Gastroesophageal sphincter (tissue), 3 donors: ENCODE measurements around the gene OR10G3.

Experiments used
- CTCF ChIP-seq, 4 experiments: fragments of 200-600 bp in 2 of 4; fragments of 450-650 bp in 2 of 4; sonication (generic) in 1 of 4; IDR thresholded peaks; one replicate each; pipeline ENCODE4 v1.5.1; 2017 to 2019; ENCODE audit warnings: antibody characterized with exemption in 4 of 4, mild to moderate bottlenecking in 2 of 4, moderate library complexity in 2 of 4
- EP300 ChIP-seq: sonication (generic); formaldehyde crosslinking; IDR thresholded peaks from one replicate; pipeline ENCODE4 v1.6.1; 2017; ENCODE audit warnings: antibody characterized with exemption, mild to moderate bottlenecking
- POLR2A ChIP-seq, 2 donors: fragments of 450-650 bp; IDR thresholded peaks; one replicate each; pipeline ENCODE4 v1.6.1; 2017; ENCODE audit warnings: antibody characterized with exemption in 2 of 2, mild to moderate bottlenecking in 2 of 2, moderate library complexity in 1 of 2
- POLR2AphosphoS5 ChIP-seq: sonication (generic); formaldehyde crosslinking; IDR thresholded peaks from one replicate; pipeline ENCODE4 v1.6.1; 2017; ENCODE audit warnings: antibody characterized with exemption

DNA sequence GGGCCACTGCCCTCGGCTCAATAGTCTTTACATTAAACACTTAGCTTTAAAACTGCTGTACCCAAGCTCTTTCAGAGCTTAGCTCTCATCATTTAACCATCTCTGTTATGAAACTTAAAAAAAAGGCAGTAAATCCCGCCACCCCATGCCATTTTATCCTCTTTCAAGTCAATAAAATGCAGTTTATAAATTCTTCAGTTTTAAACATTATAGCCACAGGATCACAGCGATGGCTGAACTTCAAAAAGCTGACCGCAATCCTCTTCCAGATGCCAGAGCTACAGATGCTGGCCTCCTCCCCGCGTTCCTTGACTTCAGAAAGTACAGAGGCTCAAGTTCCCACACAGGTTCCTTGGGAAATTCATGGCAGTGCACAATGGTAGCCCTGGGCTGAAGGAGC, 4.2 kb downstream of the OR10G3 start:
- TF ChIP-seq CTCF (IDR thresholded peaks at IDR 0.05) = no peak
- no peak for TF ChIP-seq POLR2A (IDR thresholded peaks at IDR 0.05)
- no peak for TF ChIP-seq EP300
- no peak for TF ChIP-seq POLR2AphosphoS5
